ENCODE results near the gene DDR1. TPM values are rescaled to one million over a fixed set of nuclear protein-coding genes. Genes with fewer than 3 reads are reported as not detected.
"Not testable (repeated sequence)": the region's sequence is repeated elsewhere in the genome, so short reads cannot be mapped to it uniquely, and the experiment has no call there.

Gene DDR1
- total RNA-seq, 4 donors from 2014 or later, result 2.1 to 74.1 (median 30.3) TPM

GRCh38 chr6:30873137-30873640, 11.1 kb upstream of the DDR1 start:
- no peak overlapping the region for H3K4me3 ChIP-seq
- intact Hi-C loops (cut with DNase I; ENCODE audit: low total_unique reads), result no loop called here
- peaks cover 0 to 5% of the 10 kb centered on the region in 2 donors for H3K9me3 ChIP-seq
- no peaks in the 10 kb centered on the region for H3K36me3 ChIP-seq
- TF ChIP-seq POLR2A (IDR thresholded peaks at IDR 0.05) (no peak), CTCF (IDR thresholded peaks at IDR 0.05) (no peak)
- DNase-seq, result no peak
- no peak overlapping the region for H3K27ac ChIP-seq
- no peaks in the 10 kb centered on the region for H3K4me1 ChIP-seq
- no peaks in the 10 kb centered on the region for H3K27me3 ChIP-seq

GRCh38 chr6:30873795-30874194, 10.5 kb upstream of the DDR1 start:
- H3K27ac ChIP-seq; H3K4me3 ChIP-seq; H3K4me1 ChIP-seq; H3K27me3 ChIP-seq; intact Hi-C loops (cut with DNase I; ENCODE audit: low total_unique reads); DNase-seq; H3K9me3 ChIP-seq; H3K36me3 ChIP-seq: not testable (repeated sequence)

DNA sequence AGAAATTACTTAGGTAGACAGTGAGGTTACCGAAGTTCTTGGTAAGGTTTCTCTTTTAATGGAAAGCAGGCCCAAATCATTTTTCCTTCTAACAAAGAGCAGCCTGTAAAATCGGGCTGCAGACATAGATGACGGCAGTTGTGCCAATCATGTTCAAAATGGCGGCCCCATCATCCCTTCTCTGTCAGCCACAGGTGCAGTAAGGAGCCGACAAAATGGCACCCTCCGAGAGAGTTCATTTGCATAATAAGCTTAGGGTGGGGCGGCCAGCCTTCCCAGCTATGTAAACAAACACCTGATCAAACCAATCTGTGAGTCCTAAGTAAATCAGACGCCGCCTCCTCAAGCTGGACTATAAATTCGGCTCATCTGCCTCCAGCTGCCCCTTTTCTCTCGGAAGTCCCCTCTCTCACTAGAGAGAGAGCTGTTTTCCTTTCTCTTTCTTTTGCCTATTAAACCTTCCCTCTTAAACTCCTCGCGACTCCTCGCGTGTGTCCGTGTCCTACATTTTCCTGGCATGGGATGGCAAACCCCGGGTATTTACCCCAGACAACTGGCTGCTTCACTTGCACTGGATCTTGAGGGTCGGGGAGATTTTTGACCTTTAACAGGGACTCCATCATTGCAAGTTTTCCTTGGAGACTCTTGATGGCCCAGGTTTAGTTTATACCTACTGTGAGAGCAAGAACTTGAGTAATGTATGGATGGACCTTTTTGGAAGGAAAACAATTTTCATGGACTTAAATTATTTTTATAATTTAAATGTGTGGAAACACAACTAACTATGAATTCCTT, 8.9 kb upstream of the DDR1 start:
- Histone ChIP-seq H3K27ac (peak overlapping the region; percentile 52 to 89), H3K27me3 (no peaks in the 10 kb centered on the region), H3K36me3 (no peaks in the 10 kb centered on the region), H3K9me3 (peaks cover 0 to 5% of the 10 kb centered on the region in 2 donors), H3K4me1 (no peaks in the 10 kb centered on the region), H3K4me3 (no peak overlapping the region)
- intact Hi-C loops (cut with DNase I; ENCODE audit: low total_unique reads), result loop anchor here (5.0 kb wide), 2 partner anchors 48 to 133 kb away; partner anchors contain the start of genes FLOT1 and IER3
- no peak for TF ChIP-seq CTCF (IDR thresholded peaks at IDR 0.05)
- no peak for DNase-seq

DNA sequence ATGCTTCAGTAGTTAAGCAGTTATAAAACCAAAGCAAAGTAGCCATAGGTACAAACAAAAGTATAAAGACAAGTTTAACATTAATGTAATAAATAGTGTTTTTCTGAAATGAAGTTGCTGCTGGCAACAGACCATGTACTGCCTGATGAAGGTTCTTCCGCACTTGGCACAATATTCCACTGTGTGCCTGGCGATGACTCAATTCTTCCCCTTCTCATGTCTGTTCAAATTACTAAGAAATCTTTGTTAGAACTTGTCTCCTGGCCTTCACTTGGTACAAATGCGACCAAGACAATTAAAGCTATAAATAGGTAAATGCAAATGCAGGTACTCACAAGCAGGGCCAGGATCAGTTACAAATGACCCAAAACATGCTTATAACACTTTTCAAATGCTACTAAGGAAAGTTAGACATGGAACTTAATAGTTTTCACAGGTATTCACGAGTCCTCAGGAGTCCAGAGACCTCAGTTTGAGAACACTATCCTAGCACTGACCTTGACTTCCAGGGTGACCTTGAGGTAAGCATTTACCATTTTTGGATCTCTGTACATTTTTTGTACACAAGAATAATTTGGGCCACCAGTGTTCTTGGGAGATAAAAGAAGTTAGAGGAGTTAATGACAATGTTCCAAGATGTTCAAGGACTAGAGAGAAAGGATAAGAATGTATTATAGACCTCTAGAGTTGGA, 8.1 kb upstream of the DDR1 start:
- Histone ChIP-seq H3K4me1 (no peaks in the 10 kb centered on the region), H3K4me3 (no peak overlapping the region), H3K27ac (peak overlapping the region; percentile 85 to 89), H3K27me3 (no peaks in the 10 kb centered on the region), H3K36me3 (no peaks in the 10 kb centered on the region), H3K9me3 (peaks cover 0 to 5% of the 10 kb centered on the region in 2 donors)
- peak; percentile 61 to 80 for DNase-seq
- no peak for TF ChIP-seq POLR2A (IDR thresholded peaks at IDR 0.05)
- no peak for TF ChIP-seq CTCF (IDR thresholded peaks at IDR 0.05)
- intact Hi-C loops (cut with DNase I; ENCODE audit: low total_unique reads), result loop anchor here (5.0 kb wide), 2 partner anchors 49 to 134 kb away; partner anchors contain the start of genes FLOT1 and IER3

DNA sequence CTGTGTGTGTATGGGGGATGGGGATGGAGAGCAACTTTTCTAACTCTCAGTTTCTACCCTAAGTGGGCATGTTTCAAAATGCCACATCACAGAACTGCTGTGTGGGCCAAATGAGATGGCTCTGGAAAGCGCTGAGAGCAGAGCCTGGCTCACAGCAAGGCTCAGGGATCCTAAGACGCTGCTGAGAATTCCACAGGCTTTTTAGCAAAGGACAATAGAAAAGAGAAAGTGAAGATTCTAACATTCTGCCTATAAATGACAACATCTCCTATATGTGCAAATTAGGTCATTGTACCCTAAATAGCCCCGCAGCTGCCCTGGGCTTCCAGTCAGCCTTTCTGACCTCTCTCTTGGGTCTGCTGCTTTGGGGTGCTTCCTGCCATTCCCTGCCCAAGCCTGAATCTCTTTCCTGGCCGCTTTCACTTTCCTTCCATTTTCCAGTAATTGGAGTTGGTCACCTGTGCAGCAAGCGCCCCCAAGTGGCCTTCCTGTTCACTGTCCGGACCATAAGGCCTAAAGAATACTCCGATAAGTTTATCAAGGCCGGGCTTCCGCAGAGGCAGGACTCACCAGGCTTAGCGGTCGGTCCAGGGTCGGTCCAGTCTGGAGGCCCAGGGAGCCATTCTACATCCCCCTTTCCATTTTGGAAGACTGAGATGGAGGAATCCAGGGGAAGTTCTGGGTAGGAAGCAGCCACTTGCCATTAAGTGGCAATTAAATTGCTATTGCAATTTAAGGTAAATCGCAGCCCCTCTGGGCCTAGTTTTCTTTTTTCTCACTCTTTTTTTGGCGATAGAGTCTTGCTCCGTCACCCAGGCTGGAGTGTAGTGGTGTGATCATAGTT, 6.7 kb upstream of the DDR1 start:
- Histone ChIP-seq H3K27me3 (no peaks in the 10 kb centered on the region), H3K27ac (peak overlapping the region; percentile 85 to 89), H3K9me3 (no peaks in the 10 kb centered on the region), H3K36me3 (no peaks in the 10 kb centered on the region), H3K4me3 (peak overlapping the region; percentile 26 to 33), H3K4me1 (peaks cover 0 to 5% of the 10 kb centered on the region in 2 donors)
- intact Hi-C loops (cut with DNase I; ENCODE audit: low total_unique reads), result loop anchor here (5.0 kb wide), 2 partner anchors 50 to 135 kb away; partner anchors contain the start of genes FLOT1 and IER3
- TF ChIP-seq CTCF (IDR thresholded peaks at IDR 0.05) (peak; percentile 91 to 95 (median 92)), POLR2A (IDR thresholded peaks at IDR 0.05) (no peak)
- DNase-seq, result peak; percentile 91 to 93

Data from uterus (tissue), 4 donors.